Measurements from ENCODE around the gene CR1. TPM values are rescaled to one million over a fixed set of nuclear protein-coding genes. Genes with fewer than 3 reads are reported as not detected.
"Not testable (repeated sequence)": the region's sequence is repeated elsewhere in the genome, so short reads cannot be mapped to it uniquely, and the experiment has no call there.

Gene CR1
- total RNA-seq, 1 experiment from 2014 or later: not detected

- H3K9me3 Mint-ChIP-seq (ENCODE audit: low read depth, unreplicated experiment): no peaks in the 10 kb centered on the region
- TF ChIP-seq, protein P1, sequence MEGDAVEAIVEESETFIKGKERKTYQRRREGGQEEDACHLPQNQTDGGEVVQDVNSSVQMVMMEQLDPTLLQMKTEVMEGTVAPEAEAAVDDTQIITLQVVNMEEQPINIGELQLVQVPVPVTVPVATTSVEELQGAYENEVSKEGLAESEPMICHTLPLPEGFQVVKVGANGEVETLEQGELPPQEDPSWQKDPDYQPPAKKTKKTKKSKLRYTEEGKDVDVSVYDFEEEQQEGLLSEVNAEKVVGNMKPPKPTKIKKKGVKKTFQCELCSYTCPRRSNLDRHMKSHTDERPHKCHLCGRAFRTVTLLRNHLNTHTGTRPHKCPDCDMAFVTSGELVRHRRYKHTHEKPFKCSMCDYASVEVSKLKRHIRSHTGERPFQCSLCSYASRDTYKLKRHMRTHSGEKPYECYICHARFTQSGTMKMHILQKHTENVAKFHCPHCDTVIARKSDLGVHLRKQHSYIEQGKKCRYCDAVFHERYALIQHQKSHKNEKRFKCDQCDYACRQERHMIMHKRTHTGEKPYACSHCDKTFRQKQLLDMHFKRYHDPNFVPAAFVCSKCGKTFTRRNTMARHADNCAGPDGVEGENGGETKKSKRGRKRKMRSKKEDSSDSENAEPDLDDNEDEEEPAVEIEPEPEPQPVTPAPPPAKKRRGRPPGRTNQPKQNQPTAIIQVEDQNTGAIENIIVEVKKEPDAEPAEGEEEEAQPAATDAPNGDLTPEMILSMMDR (IDR thresholded peaks at IDR 0.05; ENCODE audit: unreplicated experiment): no peak
- H3K4me1 Mint-ChIP-seq (ENCODE audit: low read depth, unreplicated experiment): peaks cover 11% of the 10 kb centered on the region
- intact Hi-C loops (cut with micrococcal nuclease; ENCODE audit: unreplicated experiment): no loop called here
- no TSS peak for BruUV-seq (replicated peaks)
- H3K36me3 Mint-ChIP-seq (ENCODE audit: insufficient read depth, unreplicated experiment): no peaks in the 10 kb centered on the region
- no peak overlapping the region for H3K4me3 Mint-ChIP-seq (ENCODE audit: low read depth, unreplicated experiment)
- CTCF ChIA-PET: interaction anchor here (0.8 to 1.4 kb wide), 3 partner anchors 14 to 94 kb away, joined by 3 to 19 read pairs (median 6); no protein-coding TSS in a partner anchor
- H3K27me3 Mint-ChIP-seq (ENCODE audit: unreplicated experiment): peaks cover 26% of the 10 kb centered on the region
- DNase-seq: no peak
- H3K27ac Mint-ChIP-seq (ENCODE audit: unreplicated experiment): no peak overlapping the region
Observed at GRCh38 chr1:207673399-207673798, 177.4 kb downstream of the CR1 start.

DNA sequence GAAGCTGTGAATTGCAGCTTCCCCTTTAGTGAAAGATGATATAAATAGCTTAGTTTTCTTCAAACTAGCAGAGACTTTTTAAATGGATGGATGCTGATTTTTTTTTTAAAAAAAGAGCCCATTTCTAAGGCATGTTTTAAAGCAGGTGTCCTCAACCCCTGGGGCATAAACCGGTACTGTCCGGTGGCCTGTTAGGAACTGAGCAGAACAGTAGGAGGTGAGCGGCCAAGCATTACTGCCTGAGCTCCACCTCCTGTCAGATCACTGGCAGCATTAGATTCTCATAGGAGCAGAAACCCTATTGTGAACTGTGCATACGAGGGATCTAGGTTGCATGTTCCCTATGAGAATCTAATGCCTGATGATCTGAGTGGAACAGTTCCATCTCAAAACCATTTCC lies 180.2 kb downstream of the CR1 start:
- Mint-ChIP-seq H3K27me3 (ENCODE audit: unreplicated experiment) (peaks cover 3% of the 10 kb centered on the region), H3K9me3 (ENCODE audit: low read depth, unreplicated experiment) (no peaks in the 10 kb centered on the region), H3K36me3 (ENCODE audit: insufficient read depth, unreplicated experiment) (no peaks in the 10 kb centered on the region), H3K4me1 (ENCODE audit: low read depth, unreplicated experiment) (peaks cover 11% of the 10 kb centered on the region), H3K27ac (ENCODE audit: unreplicated experiment) (no peak overlapping the region), H3K4me3 (ENCODE audit: low read depth, unreplicated experiment) (no peak overlapping the region)
- CTCF ChIA-PET: no interaction called here
- BruUV-seq (replicated peaks): no TSS peak
- intact Hi-C loops (cut with micrococcal nuclease; ENCODE audit: unreplicated experiment): no loop called here
- TF ChIP-seq, protein P1 (IDR thresholded peaks at IDR 0.05; ENCODE audit: unreplicated experiment): no peak
- DNase-seq: no peak

DNA sequence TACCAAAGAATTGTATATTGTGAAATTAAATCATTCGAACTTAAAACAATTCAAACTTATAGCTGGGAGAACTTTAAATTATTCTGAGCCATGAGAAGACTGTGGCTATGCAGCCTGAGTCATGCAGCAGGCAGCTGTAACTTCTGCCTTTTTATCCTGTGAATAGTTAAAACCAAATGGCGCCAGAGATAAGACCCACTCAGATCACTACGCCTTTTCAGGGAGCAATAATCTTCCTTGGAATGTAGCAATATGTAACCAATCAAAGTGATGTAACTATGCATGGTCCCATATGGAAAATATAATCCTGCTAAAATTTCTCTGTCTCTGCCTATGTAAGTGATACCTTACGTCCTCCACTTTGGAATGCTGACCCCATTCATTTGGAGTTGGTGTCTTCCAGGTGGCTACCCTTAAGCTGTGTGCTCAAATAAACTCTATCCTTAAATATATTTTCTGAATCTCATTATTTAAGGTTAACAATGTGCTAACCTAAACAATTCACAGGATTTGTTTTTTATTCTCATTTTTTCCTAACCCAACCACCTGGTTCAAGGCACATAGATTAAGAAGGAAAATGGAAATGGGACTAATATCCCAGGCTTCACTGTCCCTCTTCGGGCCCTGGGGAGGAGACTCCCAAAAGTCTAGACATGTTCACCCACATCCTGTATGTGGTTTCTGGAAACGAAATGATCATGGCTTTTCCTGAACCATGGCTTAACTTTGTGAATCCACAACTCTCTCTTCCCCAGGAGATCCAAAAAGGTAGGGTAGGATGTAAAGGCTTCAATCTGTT lies 184.8 kb downstream of the CR1 start:
- H3K27me3 Mint-ChIP-seq (ENCODE audit: unreplicated experiment); BruUV-seq (replicated peaks); DNase-seq; H3K4me3 Mint-ChIP-seq (ENCODE audit: low read depth, unreplicated experiment); CTCF ChIA-PET; intact Hi-C loops (cut with micrococcal nuclease; ENCODE audit: unreplicated experiment); H3K27ac Mint-ChIP-seq (ENCODE audit: unreplicated experiment); H3K36me3 Mint-ChIP-seq (ENCODE audit: insufficient read depth, unreplicated experiment); H3K4me1 Mint-ChIP-seq (ENCODE audit: low read depth, unreplicated experiment); H3K9me3 Mint-ChIP-seq (ENCODE audit: low read depth, unreplicated experiment): not testable (repeated sequence)

GRCh38 chr1:207682872-207683434 lies 187.0 kb downstream of the CR1 start:
- H3K27me3 Mint-ChIP-seq (ENCODE audit: unreplicated experiment); H3K36me3 Mint-ChIP-seq (ENCODE audit: insufficient read depth, unreplicated experiment); H3K4me3 Mint-ChIP-seq (ENCODE audit: low read depth, unreplicated experiment); H3K4me1 Mint-ChIP-seq (ENCODE audit: low read depth, unreplicated experiment); H3K27ac Mint-ChIP-seq (ENCODE audit: unreplicated experiment); intact Hi-C loops (cut with micrococcal nuclease; ENCODE audit: unreplicated experiment); CTCF ChIA-PET; H3K9me3 Mint-ChIP-seq (ENCODE audit: low read depth, unreplicated experiment); DNase-seq; BruUV-seq (replicated peaks): not testable (repeated sequence)

DNA sequence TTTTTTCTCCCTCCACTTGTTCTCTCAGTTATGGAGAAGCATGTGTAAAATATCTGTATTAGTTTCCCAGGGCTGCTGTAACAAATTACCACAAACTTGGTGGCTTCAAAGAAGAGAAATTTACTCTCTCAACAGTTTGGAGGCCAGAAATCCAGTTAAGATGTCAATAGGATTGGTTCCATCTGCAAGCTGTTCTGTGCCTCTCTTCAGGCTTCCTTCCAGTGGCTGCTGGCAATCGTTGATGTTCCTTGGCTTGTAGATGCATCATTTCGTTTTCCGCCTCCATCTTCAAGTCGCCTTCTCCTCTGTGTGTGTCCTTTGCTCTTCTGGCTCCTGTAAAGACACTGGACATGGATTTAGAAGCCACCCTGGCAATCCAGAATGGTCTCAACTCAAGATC lies 194.6 kb downstream of the CR1 start:
- CTCF ChIA-PET; H3K4me1 Mint-ChIP-seq (ENCODE audit: low read depth, unreplicated experiment); BruUV-seq (replicated peaks); H3K9me3 Mint-ChIP-seq (ENCODE audit: low read depth, unreplicated experiment); H3K4me3 Mint-ChIP-seq (ENCODE audit: low read depth, unreplicated experiment); H3K36me3 Mint-ChIP-seq (ENCODE audit: insufficient read depth, unreplicated experiment); H3K27me3 Mint-ChIP-seq (ENCODE audit: unreplicated experiment); DNase-seq; H3K27ac Mint-ChIP-seq (ENCODE audit: unreplicated experiment); intact Hi-C loops (cut with micrococcal nuclease; ENCODE audit: unreplicated experiment): not testable (repeated sequence)

DNA sequence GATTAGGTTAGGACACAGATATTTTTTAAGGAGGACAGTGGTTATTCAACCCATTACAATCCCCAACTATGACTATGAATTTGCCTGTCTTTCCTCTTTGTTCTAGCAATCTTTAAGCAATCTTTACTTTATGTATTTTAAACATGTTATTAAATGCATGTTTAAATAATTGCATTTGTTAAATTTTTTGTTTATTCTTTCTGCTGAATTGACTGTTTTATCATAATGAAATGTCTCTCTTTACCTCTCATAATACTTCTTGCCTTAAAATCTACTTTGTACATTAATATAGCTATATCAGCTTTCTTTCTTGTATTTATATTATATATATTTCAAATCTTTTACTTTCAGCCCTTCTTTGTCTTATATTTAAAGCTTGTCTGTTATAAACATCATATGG lies 195.1 kb downstream of the CR1 start:
- TF ChIP-seq, protein P1 (IDR thresholded peaks at IDR 0.05; ENCODE audit: unreplicated experiment): no peak
- Mint-ChIP-seq H3K9me3 (ENCODE audit: low read depth, unreplicated experiment) (no peaks in the 10 kb centered on the region), H3K4me3 (ENCODE audit: low read depth, unreplicated experiment) (no peak overlapping the region), H3K36me3 (ENCODE audit: insufficient read depth, unreplicated experiment) (no peaks in the 10 kb centered on the region), H3K27ac (ENCODE audit: unreplicated experiment) (no peak overlapping the region), H3K4me1 (ENCODE audit: low read depth, unreplicated experiment) (no peaks in the 10 kb centered on the region), H3K27me3 (ENCODE audit: unreplicated experiment) (peaks cover 7% of the 10 kb centered on the region)
- no TSS peak for BruUV-seq (replicated peaks)
- intact Hi-C loops (cut with micrococcal nuclease; ENCODE audit: unreplicated experiment): no loop called here
- no peak for DNase-seq
- CTCF ChIA-PET: no interaction called here

Measured in Calu3 (cell line).